ENCODE data around the gene PIEZO1.

PIEZO1 gene

DNA sequence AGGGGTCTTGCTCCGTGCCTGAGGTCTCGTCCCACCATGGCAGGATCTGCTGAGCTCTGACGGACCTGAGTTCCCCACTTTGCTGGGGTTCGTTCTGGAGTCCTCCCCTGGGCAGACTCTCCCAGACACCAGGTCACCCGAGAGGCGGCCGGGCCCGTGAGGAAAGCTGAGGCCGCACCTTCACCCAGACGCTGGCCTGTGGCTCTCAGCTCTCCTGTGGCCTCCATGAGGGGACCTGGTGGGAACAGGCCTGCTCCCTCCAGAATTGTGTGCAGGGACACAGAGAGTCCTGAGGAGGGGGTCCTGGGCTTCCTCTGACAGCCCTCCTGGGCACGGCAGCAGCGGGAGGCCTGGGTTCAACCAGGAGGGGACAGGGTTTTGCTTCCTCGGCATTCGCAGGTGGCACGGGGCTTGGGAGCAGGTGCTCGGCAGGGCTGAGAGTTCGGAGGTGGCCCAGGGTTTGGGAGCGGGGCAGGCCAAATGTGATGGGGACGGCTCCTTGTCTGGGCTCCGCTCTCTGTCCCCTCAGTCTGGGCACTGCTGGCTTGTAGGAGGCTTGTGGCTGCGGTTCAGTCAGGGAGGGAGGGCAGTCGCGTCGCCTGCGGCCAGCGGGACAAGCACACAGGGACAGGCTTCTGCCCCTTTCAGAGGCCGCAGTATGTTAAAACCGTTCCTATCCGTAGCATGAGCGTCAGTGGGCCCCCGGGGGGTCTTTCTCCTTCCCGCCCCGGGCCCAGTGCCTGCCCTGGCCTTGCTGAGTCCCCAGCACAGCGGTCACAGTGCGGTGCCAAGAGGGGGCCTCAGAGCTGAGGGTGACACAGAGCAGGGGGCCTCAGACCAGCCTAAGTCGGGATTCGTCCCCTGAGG, 90.6 kb downstream of the PIEZO1 start:
- DNase-seq (ENCODE audit: extremely low read depth in 1 of 2, low read depth in 1 of 2), result no peak

DNA sequence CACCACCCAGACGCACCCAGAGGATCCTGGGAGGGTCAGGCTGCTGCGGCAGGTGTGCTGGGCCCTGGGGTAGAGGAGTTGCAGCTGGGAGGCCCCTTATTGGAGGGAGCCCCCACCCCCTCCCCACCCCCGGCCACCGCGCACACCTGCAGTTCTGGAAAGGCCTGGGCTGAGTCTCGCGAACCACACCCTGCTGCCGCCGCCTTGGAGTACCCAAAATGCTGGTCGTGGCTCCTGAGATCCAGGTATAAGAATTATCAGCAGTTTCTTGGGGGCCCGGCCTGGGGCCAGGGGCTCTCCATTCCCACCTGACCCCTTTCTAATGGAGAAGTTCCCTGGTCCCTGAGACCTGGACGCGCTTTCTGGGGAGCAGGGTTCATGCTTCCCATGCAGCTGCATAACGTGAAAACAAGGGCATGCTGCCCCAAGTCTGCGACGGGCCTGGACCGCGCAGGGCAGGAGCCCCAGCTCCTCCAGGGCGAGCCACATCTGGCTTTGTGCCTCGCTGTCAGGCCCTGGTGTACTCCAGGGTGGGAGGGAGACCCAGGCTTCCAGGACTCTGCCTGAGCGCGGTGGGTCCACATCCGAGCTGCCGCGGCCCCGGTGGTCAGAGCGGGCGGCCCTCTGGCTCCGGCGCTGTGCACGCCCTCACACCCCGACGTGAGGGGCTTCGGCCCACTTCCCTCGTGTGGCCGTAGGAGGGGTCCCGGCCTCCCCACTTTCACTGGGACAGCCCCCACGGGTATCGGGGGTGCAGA, 91.4 kb downstream of the PIEZO1 start:
- DNase-seq (ENCODE audit: extremely low read depth in 1 of 2, low read depth in 1 of 2), result no peak

GRCh38 chr16:88692861-88693260, 92.2 kb downstream of the PIEZO1 start:
- no peak for DNase-seq (ENCODE audit: extremely low read depth in 1 of 2, low read depth in 1 of 2)

DNA sequence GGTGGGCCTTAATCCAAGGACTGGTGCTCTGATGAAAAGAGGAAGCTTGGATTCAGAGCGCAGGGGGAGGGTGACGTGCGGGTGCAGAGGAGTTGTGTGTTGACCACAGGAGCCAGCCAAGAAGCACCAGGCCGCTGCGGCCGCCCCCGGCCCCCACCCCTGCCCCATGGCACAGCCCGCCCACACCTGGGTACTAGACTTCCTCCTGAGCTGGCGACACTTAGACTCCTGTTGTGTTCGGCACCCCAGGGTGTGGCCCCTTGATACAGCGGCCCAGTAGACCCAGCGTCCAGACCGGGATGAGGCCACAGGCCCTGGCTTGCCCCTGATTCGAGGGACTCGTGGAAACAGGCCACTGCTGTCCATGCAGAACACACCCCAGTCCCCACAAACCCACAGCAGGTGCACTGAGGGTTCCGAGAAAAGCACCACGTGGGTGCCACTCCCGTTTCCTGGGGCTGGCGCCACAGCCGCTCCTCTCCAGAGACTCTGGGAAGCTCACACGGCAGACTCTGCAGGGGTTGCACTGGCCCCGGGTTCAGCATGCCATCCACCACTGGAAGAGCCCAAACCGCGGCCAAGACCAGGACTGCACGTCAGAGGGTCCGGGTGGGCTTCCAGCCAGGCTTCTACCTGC, 93.0 kb downstream of the PIEZO1 start:
- no peak for DNase-seq (ENCODE audit: extremely low read depth in 1 of 2, low read depth in 1 of 2)

DNA sequence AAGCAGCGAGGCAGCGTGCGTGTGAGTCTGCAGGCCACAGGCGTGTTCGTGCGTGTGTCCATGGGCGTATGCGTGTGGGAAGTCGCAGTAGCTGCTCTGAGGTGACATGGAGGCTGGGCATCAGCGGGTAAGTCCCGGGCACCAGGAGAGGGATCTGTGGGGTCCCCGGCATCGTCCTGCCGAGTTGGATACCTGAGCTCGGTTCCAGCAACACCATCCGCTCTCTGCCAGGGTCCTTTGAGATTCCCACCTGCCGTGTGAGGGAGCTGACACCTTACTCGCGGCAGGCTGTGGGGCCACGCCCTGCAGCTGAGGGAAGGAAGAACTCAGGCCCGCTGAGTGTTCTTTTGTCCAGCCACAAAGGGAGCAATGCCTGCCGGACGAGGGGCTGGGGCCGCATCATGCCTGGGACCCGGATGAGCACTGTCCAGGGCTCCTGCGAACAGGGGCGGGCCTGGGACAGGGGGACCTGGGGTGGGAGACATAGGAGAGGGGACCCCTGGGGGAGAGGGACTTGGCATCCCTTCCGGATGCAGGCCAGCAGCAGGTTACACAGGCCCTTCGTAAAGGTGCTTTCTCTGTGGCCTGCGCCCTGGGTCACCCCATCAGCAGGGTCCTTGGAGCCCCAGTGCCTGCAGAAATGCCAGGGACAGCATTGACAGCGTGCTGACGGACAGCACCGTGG, 93.7 kb downstream of the PIEZO1 start:
- DNase-seq (ENCODE audit: extremely low read depth in 1 of 2, low read depth in 1 of 2), result no peak

GRCh38 chr16:88690341-88691128, 94.5 kb downstream of the PIEZO1 start:
- no peak for DNase-seq (ENCODE audit: extremely low read depth in 1 of 2, low read depth in 1 of 2)

DNA sequence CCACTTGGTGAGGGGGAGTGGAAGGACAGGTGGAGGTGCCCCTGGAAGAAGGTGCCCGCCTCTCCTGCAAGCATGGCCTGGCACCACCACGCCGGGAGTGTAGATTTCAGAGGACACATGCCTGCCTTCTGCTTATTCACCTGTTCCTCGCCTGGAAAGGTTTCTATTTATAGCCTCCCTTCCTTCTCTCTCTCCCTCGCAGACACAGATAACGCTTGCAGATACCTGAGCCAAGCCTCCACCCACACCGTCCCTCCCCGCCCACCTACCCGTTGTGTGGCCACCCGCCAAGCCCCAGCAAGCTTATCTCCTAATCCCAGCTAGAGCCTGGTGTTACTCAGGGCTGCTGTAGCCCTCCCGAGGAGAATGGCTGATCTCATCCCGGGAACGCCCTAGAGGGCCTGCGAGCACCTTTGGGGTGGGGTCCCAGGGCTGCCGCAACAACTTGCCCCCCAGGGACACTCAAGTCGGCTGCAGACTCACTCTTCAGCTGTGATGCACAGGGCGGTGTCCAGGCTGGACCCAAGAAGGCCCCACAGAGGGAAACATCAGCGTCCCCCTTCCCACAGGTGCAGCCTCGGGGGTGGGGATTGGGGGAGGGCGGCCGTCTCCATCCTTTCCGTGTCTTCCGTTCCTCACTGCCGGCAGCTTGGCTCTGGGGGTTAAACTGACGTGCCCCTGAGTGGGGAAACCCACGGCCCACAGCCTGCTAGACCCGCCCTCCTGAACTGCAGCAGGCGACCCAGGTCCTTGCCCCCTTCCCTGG, 96.8 kb downstream of the PIEZO1 start:
- no peak for DNase-seq (ENCODE audit: extremely low read depth in 1 of 2, low read depth in 1 of 2)

- no peak for DNase-seq (ENCODE audit: extremely low read depth in 1 of 2, low read depth in 1 of 2)
Measured at GRCh38 chr16:88687676-88688012, 97.4 kb downstream of the PIEZO1 start.

DNA sequence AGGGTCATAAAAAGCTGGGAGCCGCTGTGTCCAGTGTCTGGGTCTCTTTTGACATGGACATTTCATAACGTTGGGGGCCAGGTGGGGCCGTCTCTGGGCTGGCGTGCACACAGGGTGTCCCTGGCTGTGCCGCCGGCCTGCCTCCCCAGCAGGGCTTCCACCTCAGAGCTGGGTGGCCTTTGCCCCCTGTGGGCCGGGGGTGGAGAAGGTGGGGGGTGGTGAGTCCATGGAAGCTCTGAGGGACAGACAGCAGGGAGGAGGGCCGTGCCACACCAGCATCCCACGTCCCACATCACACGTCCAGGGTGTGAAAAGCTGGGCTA, 97.8 kb downstream of the PIEZO1 start:
- no peak for DNase-seq (ENCODE audit: extremely low read depth in 1 of 2, low read depth in 1 of 2)

DNA sequence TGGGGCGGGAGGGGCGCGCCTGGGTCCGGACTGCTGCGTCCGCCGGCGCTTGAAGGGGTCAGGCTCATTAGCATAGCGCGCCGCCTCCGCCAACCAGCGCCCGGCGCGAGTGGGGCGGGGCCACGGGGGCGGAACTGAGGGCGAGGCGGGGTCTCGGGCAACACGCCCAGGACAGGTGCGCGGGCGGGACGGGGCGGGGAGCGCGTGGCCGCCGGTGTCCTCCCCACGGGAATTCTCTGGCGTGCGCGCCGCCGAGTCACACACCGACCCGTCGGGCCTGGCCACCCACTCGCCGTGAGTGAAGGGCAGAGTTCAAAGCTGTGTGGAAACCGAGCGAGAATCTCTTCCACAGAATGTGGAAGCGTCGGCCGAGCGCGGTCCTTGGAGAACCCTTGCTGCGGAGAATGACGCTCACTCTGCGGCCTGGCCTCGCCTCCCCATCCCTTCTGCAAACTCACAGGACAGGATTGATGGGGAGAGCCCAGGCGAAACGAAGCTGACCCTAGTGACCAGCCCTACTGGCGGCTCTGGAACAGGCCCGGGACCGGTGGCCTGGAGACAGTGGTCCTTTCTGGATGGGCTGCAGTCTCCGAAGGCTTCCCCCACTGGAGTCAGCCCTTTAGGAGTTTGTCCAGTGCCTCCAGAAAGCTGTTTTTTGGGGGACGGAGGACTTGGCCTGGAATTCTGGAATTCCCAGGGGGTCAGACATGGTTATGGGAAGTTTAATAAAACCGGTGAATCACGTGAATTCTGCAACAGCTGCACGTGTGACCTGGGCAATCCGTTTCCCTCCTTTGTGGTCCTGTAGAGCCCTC, 98.4 kb downstream of the PIEZO1 start, which contains the start of gene SNAI3:
SNAI3 (minus strand) TSS at position 69 of the 815 bp plus-strand sequence. CDS start 101 bp downstream, outside the sequence.
- peak in 1 of 2 donors; percentile 77 for DNase-seq (ENCODE audit: extremely low read depth in 1 of 2, low read depth in 1 of 2)

GRCh38 chr16:88686062-88686438, 99.0 kb downstream of the PIEZO1 start:
- DNase-seq (ENCODE audit: extremely low read depth in 1 of 2, low read depth in 1 of 2), result no peak

- DNase-seq (ENCODE audit: extremely low read depth in 1 of 2, low read depth in 1 of 2), result peak in 1 of 2 donors; percentile 61
Measured at GRCh38 chr16:88685156-88686061, 99.6 kb downstream of the PIEZO1 start.

GRCh38 chr16:88684569-88685155, 100.4 kb downstream of the PIEZO1 start:
- no peak for DNase-seq (ENCODE audit: extremely low read depth in 1 of 2, low read depth in 1 of 2)

DNA sequence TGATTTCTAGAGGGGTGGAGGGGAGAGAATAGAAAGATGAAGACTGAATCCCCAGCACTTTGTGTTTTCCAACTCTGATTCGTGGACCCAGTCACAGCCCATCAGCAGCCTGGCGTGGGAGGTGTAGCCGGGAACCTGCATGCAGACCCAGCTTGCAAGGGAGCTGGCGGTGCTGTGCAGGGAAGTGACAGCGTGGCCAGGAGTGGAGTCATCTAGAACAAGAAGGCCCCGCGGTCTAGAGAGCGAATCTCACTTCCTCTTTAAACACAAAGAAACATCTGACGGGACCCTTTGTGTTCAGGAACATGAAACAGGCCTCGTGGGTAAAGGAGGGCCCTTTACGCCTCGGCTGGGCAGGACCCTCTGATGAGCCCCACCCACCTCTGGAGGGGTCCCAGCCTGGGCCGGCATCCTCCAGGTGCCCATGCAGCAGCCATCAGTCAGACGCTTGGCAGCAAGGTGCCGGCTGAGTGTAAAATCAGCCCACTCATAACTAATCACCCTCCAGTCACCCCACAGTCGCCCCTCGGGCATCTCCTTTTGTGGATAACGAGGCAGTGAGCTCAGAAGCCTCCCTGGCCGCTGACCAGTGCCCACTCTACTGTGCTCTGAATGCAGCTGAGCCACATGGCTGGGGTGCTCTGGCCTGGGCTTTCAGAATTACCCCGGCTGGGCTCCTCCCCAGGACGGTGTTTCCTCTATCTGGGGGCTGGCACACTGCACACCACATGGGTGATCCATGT, 103.1 kb downstream of the PIEZO1 start:
- DNase-seq (ENCODE audit: extremely low read depth in 1 of 2, low read depth in 1 of 2), result no peak

DNA sequence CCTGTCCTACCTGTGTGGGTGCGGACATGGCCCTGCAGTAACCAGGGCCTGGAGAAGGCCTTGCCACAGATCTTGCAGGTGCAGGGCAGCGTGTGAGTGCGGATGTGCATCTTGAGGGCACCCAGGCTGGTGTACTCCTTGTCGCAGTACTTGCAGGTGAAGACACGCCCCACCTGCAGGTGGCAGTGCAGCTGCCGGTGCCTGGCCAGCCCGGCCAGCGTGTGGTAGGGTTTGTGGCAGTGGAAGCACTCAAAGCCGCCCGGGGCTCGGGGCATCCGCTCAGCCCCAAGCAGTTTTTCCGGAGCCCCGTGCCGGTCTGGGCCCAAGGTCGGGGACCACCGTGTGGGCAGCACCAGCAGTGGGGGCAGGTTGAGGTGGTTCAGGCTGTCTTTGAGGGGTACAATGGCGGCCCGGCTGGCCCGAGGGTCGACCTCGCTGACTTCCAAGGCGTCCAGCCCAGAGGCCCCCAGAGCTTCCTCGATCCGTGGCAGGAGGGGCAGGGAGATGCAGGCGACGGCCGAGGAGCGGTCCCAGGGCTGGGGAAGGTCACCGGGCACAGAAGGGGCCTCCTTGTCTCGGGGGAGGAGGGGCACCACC, 103.8 kb downstream of the PIEZO1 start:
- DNase-seq (ENCODE audit: extremely low read depth in 1 of 2, low read depth in 1 of 2), result no peak

- no peak for DNase-seq (ENCODE audit: extremely low read depth in 1 of 2, low read depth in 1 of 2)
Measured at GRCh38 chr16:88680554-88681083, 104.4 kb downstream of the PIEZO1 start.
